GM06990 (cell line): ENCODE results near the gene GSK3B.

Experiments
- DNase-seq: peaks from one replicate; pipeline ENCODE4 v3.0.0-alpha.2; 2011; ENCODE audit not compliant: insufficient read length; ENCODE audit errors: extremely low read depth
- H3K27me3 ChIP-seq: replicated peaks from 2 replicates; pipeline ENCODE4 v1.6.0; 2011; ENCODE audit warnings: low read length; ENCODE audit not compliant: control insufficient read depth, insufficient read depth
- H3K36me3 ChIP-seq: 2 replicates; pipeline ENCODE4 v1.5.1; 2011; ENCODE audit warnings: low read length; ENCODE audit not compliant: control insufficient read depth, insufficient read depth
- H3K4me3 ChIP-seq: replicated peaks from 2 replicates; pipeline ENCODE4 v1.5.1; 2011; ENCODE audit warnings: low read depth, mild to moderate bottlenecking, control low read depth, low read length
- CTCF ChIP-seq: IDR thresholded peaks from 2 replicates; pipeline ENCODE4 v1.5.1; 2011; ENCODE audit warnings: low read length, control low read depth, mild to moderate bottlenecking, inconsistent platforms; ENCODE audit not compliant: insufficient read depth, poor library complexity, severe bottlenecking

The GSK3B gene

DNA sequence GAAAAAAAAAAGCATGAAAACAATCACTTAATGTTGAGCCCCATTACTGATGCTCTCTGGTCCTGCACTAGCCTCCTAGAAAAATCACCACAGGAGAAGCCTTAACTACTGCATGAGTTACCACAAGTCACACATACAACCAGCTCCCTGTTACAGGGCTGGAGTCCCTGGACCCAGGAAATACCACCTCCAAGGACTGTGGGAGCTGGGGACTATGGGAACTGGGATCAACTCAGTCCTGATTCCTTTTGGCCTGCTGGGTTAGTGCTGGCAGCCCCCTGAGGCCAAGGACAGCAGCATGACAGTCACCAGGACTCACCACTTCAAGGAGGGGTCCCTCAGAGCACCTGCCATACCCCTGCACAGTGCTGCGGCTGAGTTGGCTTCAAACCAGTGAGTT, 311.8 kb downstream of the GSK3B start:
- H3K36me3 ChIP-seq, result no peaks in the 10 kb centered on the region
- no peak for DNase-seq
- no peak for TF ChIP-seq CTCF
- H3K27me3 ChIP-seq, result no peaks in the 10 kb centered on the region
- no peak overlapping the region for H3K4me3 ChIP-seq

- no peak for DNase-seq
- Histone ChIP-seq H3K27me3 (no peaks in the 10 kb centered on the region), H3K36me3 (no peaks in the 10 kb centered on the region), H3K4me3 (no peak within 1 kb of the TSS)
- peak; percentile 19 for TF ChIP-seq CTCF
These were observed 312.7 kb downstream of the GSK3B start, which contains the start of gene NR1I2 for GRCh38 chr3:119781330-119782198. Gene NR1I2 (plus strand): TSS chr3:119782101.

DNA sequence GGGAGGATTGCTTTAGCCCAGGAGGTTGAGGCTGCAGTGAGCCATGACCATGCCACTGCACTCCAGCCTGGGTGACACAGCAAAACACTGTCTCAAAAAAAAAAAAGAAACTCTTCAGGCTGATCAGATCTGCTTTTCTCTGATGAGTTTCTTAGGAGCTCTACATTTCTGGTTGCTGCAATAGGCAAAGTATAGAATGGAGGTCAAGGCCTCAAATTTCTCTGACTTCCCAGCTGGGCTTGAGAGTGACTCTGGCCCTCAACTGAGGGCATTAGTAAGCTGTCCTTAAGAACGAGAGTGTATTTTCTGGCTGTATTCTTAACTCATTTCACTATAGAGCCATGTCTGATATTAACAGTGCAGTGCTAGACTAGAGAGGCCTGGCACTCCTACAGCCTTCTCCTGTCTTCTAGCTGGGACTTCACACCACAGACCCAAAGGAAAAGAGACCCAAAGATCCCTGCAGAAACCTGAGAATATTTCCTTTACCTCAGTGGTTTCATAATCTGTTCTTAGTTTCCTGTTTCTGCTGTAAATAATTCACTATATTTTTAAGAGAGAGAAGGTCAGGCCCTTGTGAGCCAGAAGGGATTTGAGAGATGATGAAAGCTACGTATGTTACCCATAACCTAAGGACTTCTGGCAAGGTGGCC, 314.4 kb downstream of the GSK3B start:
- Histone ChIP-seq H3K4me3 (no peak overlapping the region), H3K36me3 (no peaks in the 10 kb centered on the region), H3K27me3 (no peaks in the 10 kb centered on the region)
- TF ChIP-seq CTCF, result no peak
- DNase-seq, result no peak

GRCh38 chr3:119778811-119779210, 315.4 kb downstream of the GSK3B start:
- H3K4me3 ChIP-seq, result no peak overlapping the region
- no peak for TF ChIP-seq CTCF
- no peaks in the 10 kb centered on the region for H3K36me3 ChIP-seq
- H3K27me3 ChIP-seq, result no peaks in the 10 kb centered on the region
- no peak for DNase-seq

DNA sequence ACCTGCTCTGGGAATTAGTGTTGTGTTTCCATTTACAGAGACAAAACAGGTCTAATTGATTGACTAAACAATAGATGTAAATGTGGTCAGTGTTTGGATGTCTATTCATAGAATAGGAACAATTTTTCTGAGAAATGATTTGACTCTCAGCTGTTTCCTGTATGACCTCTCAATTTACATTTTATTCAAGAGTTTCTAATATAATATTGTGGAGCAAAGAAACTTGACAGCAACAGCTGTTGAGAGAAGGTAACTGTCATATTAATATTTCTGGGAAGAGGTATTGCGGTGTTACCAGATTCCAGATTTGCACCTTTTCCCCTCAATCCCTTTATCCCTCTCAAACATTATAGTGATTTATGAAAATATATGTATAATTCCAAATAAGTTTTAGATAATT, 316.1 kb downstream of the GSK3B start:
- no peak for DNase-seq
- Histone ChIP-seq H3K4me3 (no peak overlapping the region), H3K36me3 (no peaks in the 10 kb centered on the region), H3K27me3 (no peaks in the 10 kb centered on the region)
- no peak for TF ChIP-seq CTCF
